ENCODE measurements around the gene NPAS3. TPM values are rescaled to one million over a fixed set of nuclear protein-coding genes. Genes with fewer than 3 reads are reported as not detected.

The NPAS3 gene
- total and polyA plus RNA-seq, 2 of the 13 experiments (the other 11 are each of a cell fraction or from before 2014, with no cell fraction given): not detected

- FAIRE-seq (no peak), ATAC-seq (no peak), DNase-seq (ENCODE audit: low spot score) (no peak)
- in situ Hi-C loops (cut with HindIII; ENCODE audit: extremely low pct_ligation_motif_present, low pct_unique_long_range_greater_than_20kb) (no loop called here), intact Hi-C loops (cut with micrococcal nuclease; ENCODE audit: unreplicated experiment) (no loop called here)
- no peaks in the 10 kb centered on the region for H3K79me2 ChIP-seq (ENCODE audit: insufficient read depth, low read length)
- H3K4me1 ChIP-seq (ENCODE audit: insufficient read depth, low read length): no peaks in the 10 kb centered on the region
- H4K20me1 ChIP-seq (ENCODE audit: insufficient read depth, low read length): no peaks in the 10 kb centered on the region
- 4% methylated on average over 1 of the region's 1 CpG for WGBS (ENCODE audit: low lambda C conversion rate)
- ChIA-PET CTCF (ENCODE audit: low intra/inter-chr PET ratio, low total read pairs) (no interaction called here), POLR2A (no interaction called here)
- BruUV-seq (replicated peaks): no TSS peak
- no peak overlapping the region for H3K27ac ChIP-seq (ENCODE audit: extremely low read length, insufficient read depth, low read length)
- H3K27me3 ChIP-seq (ENCODE audit: control insufficient read depth in 1 of 2, insufficient read depth in 2 of 2, low read length in 2 of 2): no peaks in the 10 kb centered on the region
- H3K9ac ChIP-seq (ENCODE audit: insufficient read depth, low read depth, low read length): no peak overlapping the region
- peaks cover 55% of the 10 kb centered on the region for H3K9me3 ChIP-seq (ENCODE audit: low read length)
- TF ChIP-seq NFE2 (CRISPR knock-in tag; IDR thresholded peaks at IDR 0.05) (no peak), MTERF4 (CRISPR knock-in tag; IDR thresholded peaks at IDR 0.05) (no peak)
- TF ChIP-seq, protein P1, sequence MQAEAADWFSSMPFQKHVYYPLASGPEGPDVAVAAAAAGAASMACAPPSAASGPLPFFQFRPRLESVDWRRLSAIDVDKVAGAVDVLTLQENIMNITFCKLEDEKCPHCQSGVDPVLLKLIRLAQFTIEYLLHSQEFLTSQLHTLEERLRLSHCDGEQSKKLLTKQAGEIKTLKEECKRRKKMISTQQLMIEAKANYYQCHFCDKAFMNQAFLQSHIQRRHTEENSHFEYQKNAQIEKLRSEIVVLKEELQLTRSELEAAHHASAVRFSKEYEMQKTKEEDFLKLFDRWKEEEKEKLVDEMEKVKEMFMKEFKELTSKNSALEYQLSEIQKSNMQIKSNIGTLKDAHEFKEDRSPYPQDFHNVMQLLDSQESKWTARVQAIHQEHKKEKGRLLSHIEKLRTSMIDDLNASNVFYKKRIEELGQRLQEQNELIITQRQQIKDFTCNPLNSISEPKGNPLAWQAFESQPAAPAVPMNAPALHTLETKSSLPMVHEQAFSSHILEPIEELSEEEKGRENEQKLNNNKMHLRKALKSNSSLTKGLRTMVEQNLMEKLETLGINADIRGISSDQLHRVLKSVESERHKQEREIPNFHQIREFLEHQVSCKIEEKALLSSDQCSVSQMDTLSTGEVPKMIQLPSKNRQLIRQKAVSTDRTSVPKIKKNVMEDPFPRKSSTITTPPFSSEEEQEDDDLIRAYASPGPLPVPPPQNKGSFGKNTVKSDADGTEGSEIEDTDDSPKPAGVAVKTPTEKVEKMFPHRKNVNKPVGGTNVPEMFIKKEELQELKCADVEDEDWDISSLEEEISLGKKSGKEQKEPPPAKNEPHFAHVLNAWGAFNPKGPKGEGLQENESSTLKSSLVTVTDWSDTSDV (CRISPR knock-in tag; IDR thresholded peaks at IDR 0.05): no peak
- no peak overlapping the region for H3K4me3 ChIP-seq (replicated peaks in 1 of 3; ENCODE audit: insufficient read depth in 1 of 3, low read depth in 2 of 3, low read length in 3 of 3)
- H3K4me2 ChIP-seq (ENCODE audit: low read depth, low read length): no peak overlapping the region
- no peaks in the 10 kb centered on the region for H3K36me3 ChIP-seq (replicated peaks in 1 of 2; ENCODE audit: control insufficient read depth in 1 of 2, insufficient read depth in 2 of 2, low read length in 2 of 2)
- no peak overlapping the region for H2AFZ ChIP-seq (ENCODE audit: low read length)
Measured at GRCh38 chr14:33207467-33208017, 268.9 kb downstream of the NPAS3 start.

GRCh38 chr14:33210311-33210710, 271.6 kb downstream of the NPAS3 start:
- Histone ChIP-seq H3K27ac (ENCODE audit: extremely low read length, insufficient read depth, low read length) (no peak overlapping the region), H3K4me3 (replicated peaks in 1 of 3; ENCODE audit: insufficient read depth in 1 of 3, low read depth in 2 of 3, low read length in 3 of 3) (no peak overlapping the region), H3K9ac (ENCODE audit: insufficient read depth, low read depth, low read length) (no peak overlapping the region), H3K9me3 (ENCODE audit: low read length) (peaks cover 59% of the 10 kb centered on the region), H3K4me2 (ENCODE audit: low read depth, low read length) (no peak overlapping the region), H3K4me1 (ENCODE audit: insufficient read depth, low read length) (no peaks in the 10 kb centered on the region), H3K27me3 (ENCODE audit: control insufficient read depth in 1 of 2, insufficient read depth in 2 of 2, low read length in 2 of 2) (no peaks in the 10 kb centered on the region), H2AFZ (ENCODE audit: low read length) (no peak overlapping the region), H3K36me3 (replicated peaks in 1 of 2; ENCODE audit: control insufficient read depth in 1 of 2, insufficient read depth in 2 of 2, low read length in 2 of 2) (no peaks in the 10 kb centered on the region), H3K79me2 (ENCODE audit: insufficient read depth, low read length) (no peaks in the 10 kb centered on the region), H4K20me1 (ENCODE audit: insufficient read depth, low read length) (no peaks in the 10 kb centered on the region)
- ATAC-seq (no peak), DNase-seq (ENCODE audit: low spot score) (no peak), FAIRE-seq (no peak)
- intact Hi-C loops (cut with micrococcal nuclease; ENCODE audit: unreplicated experiment): no loop called here
- ChIA-PET POLR2A (no interaction called here), CTCF (ENCODE audit: low intra/inter-chr PET ratio, low total read pairs) (no interaction called here)
- in situ Hi-C loops (cut with HindIII; ENCODE audit: extremely low pct_ligation_motif_present, low pct_unique_long_range_greater_than_20kb): no loop called here
- BruUV-seq (replicated peaks): no TSS peak
- TF ChIP-seq NFE2L1 (CRISPR knock-in tag; IDR thresholded peaks at IDR 0.05; ENCODE audit: borderline replicate concordance): no peak
- TF ChIP-seq, protein P2, sequence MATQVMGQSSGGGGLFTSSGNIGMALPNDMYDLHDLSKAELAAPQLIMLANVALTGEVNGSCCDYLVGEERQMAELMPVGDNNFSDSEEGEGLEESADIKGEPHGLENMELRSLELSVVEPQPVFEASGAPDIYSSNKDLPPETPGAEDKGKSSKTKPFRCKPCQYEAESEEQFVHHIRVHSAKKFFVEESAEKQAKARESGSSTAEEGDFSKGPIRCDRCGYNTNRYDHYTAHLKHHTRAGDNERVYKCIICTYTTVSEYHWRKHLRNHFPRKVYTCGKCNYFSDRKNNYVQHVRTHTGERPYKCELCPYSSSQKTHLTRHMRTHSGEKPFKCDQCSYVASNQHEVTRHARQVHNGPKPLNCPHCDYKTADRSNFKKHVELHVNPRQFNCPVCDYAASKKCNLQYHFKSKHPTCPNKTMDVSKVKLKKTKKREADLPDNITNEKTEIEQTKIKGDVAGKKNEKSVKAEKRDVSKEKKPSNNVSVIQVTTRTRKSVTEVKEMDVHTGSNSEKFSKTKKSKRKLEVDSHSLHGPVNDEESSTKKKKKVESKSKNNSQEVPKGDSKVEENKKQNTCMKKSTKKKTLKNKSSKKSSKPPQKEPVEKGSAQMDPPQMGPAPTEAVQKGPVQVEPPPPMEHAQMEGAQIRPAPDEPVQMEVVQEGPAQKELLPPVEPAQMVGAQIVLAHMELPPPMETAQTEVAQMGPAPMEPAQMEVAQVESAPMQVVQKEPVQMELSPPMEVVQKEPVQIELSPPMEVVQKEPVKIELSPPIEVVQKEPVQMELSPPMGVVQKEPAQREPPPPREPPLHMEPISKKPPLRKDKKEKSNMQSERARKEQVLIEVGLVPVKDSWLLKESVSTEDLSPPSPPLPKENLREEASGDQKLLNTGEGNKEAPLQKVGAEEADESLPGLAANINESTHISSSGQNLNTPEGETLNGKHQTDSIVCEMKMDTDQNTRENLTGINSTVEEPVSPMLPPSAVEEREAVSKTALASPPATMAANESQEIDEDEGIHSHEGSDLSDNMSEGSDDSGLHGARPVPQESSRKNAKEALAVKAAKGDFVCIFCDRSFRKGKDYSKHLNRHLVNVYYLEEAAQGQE (IDR thresholded peaks at IDR 0.05; ENCODE audit: borderline replicate concordance in 1 of 2, low read depth in 1 of 2, low read length in 2 of 2): peak; percentile 60 to 95
- TF ChIP-seq ZNF782 (CRISPR knock-in tag; IDR thresholded peaks at IDR 0.05; ENCODE audit: borderline replicate concordance): no peak
- peak; percentile 91 for TF ChIP-seq MIER2 (CRISPR knock-in tag; IDR thresholded peaks at IDR 0.05)
- TF ChIP-seq ZNF788 (CRISPR knock-in tag; IDR thresholded peaks at IDR 0.05; ENCODE audit: borderline replicate concordance): no peak
- TF ChIP-seq ZNF773 (CRISPR knock-in tag; IDR thresholded peaks at IDR 0.05; ENCODE audit: borderline replicate concordance): no peak

Data from HepG2 (cell line).